Thymus (tissue), 11 donors: ENCODE results near the gene FAM110D. TPM values are rescaled to one million over a fixed set of nuclear protein-coding genes. Genes with fewer than 3 reads are reported as not detected.

Experiments used
- DNase-seq, 9 donors: peaks; one replicate each; pipeline ENCODE4 v3.0.0-alpha.2; 2013; ENCODE audit warnings: low spot score in 9 of 9, low read depth in 6 of 9, missing footprints in 1 of 9
- H3K27ac ChIP-seq, 2 donors: one replicate each; pipeline ENCODE4 v1.5.1; 2013; ENCODE audit warnings: control low read depth in 1 of 2, low read depth in 1 of 2, low read length in 1 of 2, mild to moderate bottlenecking in 1 of 2, moderate library complexity in 1 of 2
- H3K27me3 ChIP-seq, 2 donors: one replicate each; pipeline ENCODE4 v1.5.1; 2013; ENCODE audit warnings: low read length in 1 of 2; ENCODE audit not compliant: control insufficient read depth in 2 of 2, insufficient read depth in 1 of 2
- H3K36me3 ChIP-seq, 2 donors: one replicate each; pipeline ENCODE4 v1.5.1; 2013; ENCODE audit warnings: low read length in 1 of 2, mild to moderate bottlenecking in 1 of 2, moderate library complexity in 1 of 2; ENCODE audit not compliant: control insufficient read depth in 2 of 2, insufficient read depth in 2 of 2
- H3K4me1 ChIP-seq, 2 donors: one replicate each; pipeline ENCODE4 v1.5.1; 2013; ENCODE audit warnings: low read length in 2 of 2; ENCODE audit not compliant: control insufficient read depth in 2 of 2, insufficient read depth in 2 of 2
- H3K4me3 ChIP-seq, 2 donors: one replicate each; pipeline ENCODE4 v1.5.1; 2013; ENCODE audit warnings: low read length in 2 of 2, control low read depth in 1 of 2, mild to moderate bottlenecking in 1 of 2
- H3K9me3 ChIP-seq, 2 donors: one replicate each; pipeline ENCODE4 v1.5.1; 2013; ENCODE audit warnings: low read length in 1 of 2, mild to moderate bottlenecking in 1 of 2; ENCODE audit not compliant: control insufficient read depth in 2 of 2, insufficient read depth in 1 of 2
- WGBS: extraction: QIAGEN DNeasy Blood & Tissue Kit; methylation state at CpG from one replicate; pipeline ENCODE4 v1.1.7; 2013; 5-methylcytosine and 5-hydroxymethylcytosine counted together
- polyA plus RNA-seq: library from polyadenylated mRNA; stranded (reverse); fragments of 200-250 nt; gene quantifications from one replicate; pipeline ENCODE4 v1.2.3, GENCODE V29; 2013
- total RNA-seq: library from RNA; stranded (reverse); fragments of 120-200 nt; gene quantifications from one replicate; pipeline ENCODE4 v1.2.4, GENCODE V29; 2013
- donor health status: healthy.

The FAM110D gene
- total and polyA plus RNA-seq, 2 donors = 0.38 to 2.4 TPM

- peaks cover 0 to 5% of the 10 kb centered on the region in 2 donors for H3K27me3 ChIP-seq
- DNase-seq = peak; percentile 52 to 89 (median 73)
- H3K9me3 ChIP-seq = no peaks in the 10 kb centered on the region
- H3K4me1 ChIP-seq = peaks cover 3 to 5% of the 10 kb centered on the region in 2 donors
- H3K4me3 ChIP-seq = no peak overlapping the region
- WGBS = 35% methylated on average over 19 of the region's 19 CpGs
- H3K27ac ChIP-seq = no peak overlapping the region
- no peaks in the 10 kb centered on the region for H3K36me3 ChIP-seq
Observed at GRCh38 chr1:26145041-26145959, 13.6 kb upstream of the FAM110D start.

GRCh38 chr1:26145960-26146294 is 13.0 kb upstream of the FAM110D start:
- DNase-seq = no peak
- 89% methylated on average over 6 of the region's 6 CpGs for WGBS
- Histone ChIP-seq H3K9me3 (no peaks in the 10 kb centered on the region), H3K36me3 (no peaks in the 10 kb centered on the region), H3K27me3 (peaks cover 0 to 5% of the 10 kb centered on the region in 2 donors), H3K27ac (no peak overlapping the region), H3K4me1 (peaks cover 3 to 5% of the 10 kb centered on the region in 2 donors), H3K4me3 (no peak overlapping the region)

GRCh38 chr1:26148887-26149286 is 10.0 kb upstream of the FAM110D start:
- Histone ChIP-seq H3K27me3 (peaks cover 0 to 5% of the 10 kb centered on the region in 2 donors), H3K36me3 (no peaks in the 10 kb centered on the region), H3K4me3 (no peak overlapping the region), H3K4me1 (peaks cover 3 to 5% of the 10 kb centered on the region in 2 donors), H3K9me3 (no peaks in the 10 kb centered on the region), H3K27ac (no peak overlapping the region)
- DNase-seq = no peak

- Histone ChIP-seq H3K9me3 (no peaks in the 10 kb centered on the region), H3K4me3 (no peak overlapping the region), H3K4me1 (peaks cover 22 to 38% of the 10 kb centered on the region in 2 donors), H3K36me3 (no peaks in the 10 kb centered on the region), H3K27me3 (peaks cover 0 to 25% of the 10 kb centered on the region in 2 donors), H3K27ac (no peak overlapping the region)
- WGBS = 89% methylated on average over 5 of the region's 5 CpGs
- DNase-seq = no peak
Observed at GRCh38 chr1:26153966-26154532, 4.8 kb upstream of the FAM110D start.

GRCh38 chr1:26154750-26155149 is 4.1 kb upstream of the FAM110D start:
- no peak overlapping the region for H3K27ac ChIP-seq
- no peak for DNase-seq
- no peaks in the 10 kb centered on the region for H3K9me3 ChIP-seq
- H3K4me3 ChIP-seq = no peak overlapping the region
- WGBS = 52% methylated on average over 9 of the region's 9 CpGs
- peaks cover 22 to 38% of the 10 kb centered on the region in 2 donors for H3K4me1 ChIP-seq
- no peaks in the 10 kb centered on the region for H3K36me3 ChIP-seq
- peaks cover 0 to 29% of the 10 kb centered on the region in 2 donors for H3K27me3 ChIP-seq

- WGBS = 57% methylated on average over 21 of the region's 21 CpGs
- DNase-seq = peak in 1 of 9 donors; percentile 61
- Histone ChIP-seq H3K9me3 (no peaks in the 10 kb centered on the region), H3K27ac (no peak overlapping the region), H3K4me3 (no peak overlapping the region), H3K4me1 (peaks cover 22 to 38% of the 10 kb centered on the region in 2 donors), H3K36me3 (no peaks in the 10 kb centered on the region), H3K27me3 (peaks cover 2 to 34% of the 10 kb centered on the region in 2 donors)
Observed at GRCh38 chr1:26155370-26156284, 3.3 kb upstream of the FAM110D start.

GRCh38 chr1:26156285-26157038 is 2.4 kb upstream of the FAM110D start:
- DNase-seq = peak in 1 of 9 donors; percentile 65
- 27% methylated on average over 12 of the region's 12 CpGs for WGBS
- peaks cover 5 to 43% of the 10 kb centered on the region in 2 donors for H3K27me3 ChIP-seq
- no peaks in the 10 kb centered on the region for H3K36me3 ChIP-seq
- H3K27ac ChIP-seq = no peak overlapping the region
- H3K9me3 ChIP-seq = no peaks in the 10 kb centered on the region
- H3K4me3 ChIP-seq = peak overlapping the region in 1 of 2 donors; percentile 13
- peaks cover 22 to 44% of the 10 kb centered on the region in 2 donors for H3K4me1 ChIP-seq

- DNase-seq = no peak
- H3K36me3 ChIP-seq = no peaks in the 10 kb centered on the region
- no peak overlapping the region for H3K27ac ChIP-seq
- peaks cover 20 to 60% of the 10 kb centered on the region in 2 donors for H3K27me3 ChIP-seq
- H3K4me3 ChIP-seq = no peak overlapping the region
- WGBS = 94% methylated on average over 5 of the region's 5 CpGs
- peaks cover 0 to 8% of the 10 kb centered on the region in 2 donors for H3K9me3 ChIP-seq
- H3K4me1 ChIP-seq = peaks cover 22 to 53% of the 10 kb centered on the region in 2 donors
Observed at GRCh38 chr1:26158271-26158907, 490 bp upstream of the FAM110D start.
